ENCODE results near the gene RHOH.

DNA sequence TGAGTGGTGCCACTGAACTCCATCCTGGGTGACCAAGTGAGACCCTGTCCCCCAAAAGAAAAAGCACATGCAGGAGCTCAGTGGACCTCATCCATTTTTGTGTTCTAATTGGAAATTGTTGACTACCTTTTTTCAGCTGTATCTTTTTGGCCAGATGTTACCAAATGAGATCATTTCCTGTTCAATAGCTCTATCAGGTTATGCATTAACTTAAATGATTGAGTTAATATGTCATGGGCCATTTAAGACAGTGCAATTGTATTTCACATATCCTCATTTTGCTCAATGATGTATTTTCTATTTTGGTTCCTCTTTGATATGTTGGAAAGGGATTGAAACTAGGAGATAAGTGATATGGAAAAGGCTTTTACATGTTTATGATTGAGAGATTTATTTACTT, 26.2 kb upstream of the RHOH start:
- TF ChIP-seq EZH2 (IDR thresholded peaks at IDR 0.05; ENCODE audit: low read length), result no peak
- TF ChIP-seq, protein P1, sequence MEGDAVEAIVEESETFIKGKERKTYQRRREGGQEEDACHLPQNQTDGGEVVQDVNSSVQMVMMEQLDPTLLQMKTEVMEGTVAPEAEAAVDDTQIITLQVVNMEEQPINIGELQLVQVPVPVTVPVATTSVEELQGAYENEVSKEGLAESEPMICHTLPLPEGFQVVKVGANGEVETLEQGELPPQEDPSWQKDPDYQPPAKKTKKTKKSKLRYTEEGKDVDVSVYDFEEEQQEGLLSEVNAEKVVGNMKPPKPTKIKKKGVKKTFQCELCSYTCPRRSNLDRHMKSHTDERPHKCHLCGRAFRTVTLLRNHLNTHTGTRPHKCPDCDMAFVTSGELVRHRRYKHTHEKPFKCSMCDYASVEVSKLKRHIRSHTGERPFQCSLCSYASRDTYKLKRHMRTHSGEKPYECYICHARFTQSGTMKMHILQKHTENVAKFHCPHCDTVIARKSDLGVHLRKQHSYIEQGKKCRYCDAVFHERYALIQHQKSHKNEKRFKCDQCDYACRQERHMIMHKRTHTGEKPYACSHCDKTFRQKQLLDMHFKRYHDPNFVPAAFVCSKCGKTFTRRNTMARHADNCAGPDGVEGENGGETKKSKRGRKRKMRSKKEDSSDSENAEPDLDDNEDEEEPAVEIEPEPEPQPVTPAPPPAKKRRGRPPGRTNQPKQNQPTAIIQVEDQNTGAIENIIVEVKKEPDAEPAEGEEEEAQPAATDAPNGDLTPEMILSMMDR (optimal IDR thresholded peaks at IDR 0.05 in 1 of 3, IDR thresholded peaks at IDR 0.05 in 1 of 3, conservative IDR thresholded peaks at IDR 0.05 in 1 of 3; ENCODE audit: extremely low read depth in 1 of 3, insufficient read depth in 2 of 3, low read length in 3 of 3), result no peak

Measured in keratinocyte (primary cell).